GM20000 (cell line): Measurements from ENCODE around the gene MYOC.
"Not testable (repeated sequence)": the region's sequence is repeated elsewhere in the genome, so short reads cannot be mapped to it uniquely, and the experiment has no call there.

ENCODE experiments used
- DNase-seq: peaks from one replicate; pipeline ENCODE4 v3.0.0; 2012; ENCODE audit warnings: low spot score
- CTCF ChIP-seq: IDR thresholded peaks from 2 replicates; pipeline ENCODE4 v1.5.1; 2012; ENCODE audit warnings: mild to moderate bottlenecking, control low read depth; ENCODE audit errors: extremely low read depth, missing control alignments

MYOC gene

GRCh38 chr1:171616586-171616985, 35.9 kb downstream of the MYOC start:
- no peak for DNase-seq
- no peak for TF ChIP-seq CTCF

GRCh38 chr1:171615122-171615906, 37.2 kb downstream of the MYOC start:
- not testable (repeated sequence) for DNase-seq

GRCh38 chr1:171613282-171613681, 39.2 kb downstream of the MYOC start:
- no peak for TF ChIP-seq CTCF
- no peak for DNase-seq

- TF ChIP-seq CTCF = no peak
- DNase-seq = no peak
Measured at GRCh38 chr1:171611306-171611705, 41.2 kb downstream of the MYOC start.

- TF ChIP-seq CTCF = no peak
- no peak for DNase-seq
Measured at GRCh38 chr1:171610385-171610784, 42.1 kb downstream of the MYOC start.

GRCh38 chr1:171606402-171606941, 46.0 kb downstream of the MYOC start:
- no peak for DNase-seq
- TF ChIP-seq CTCF = no peak

GRCh38 chr1:171603042-171603441, 49.4 kb downstream of the MYOC start:
- DNase-seq = not testable (repeated sequence)

- no peak for TF ChIP-seq CTCF
- DNase-seq = no peak
Measured at GRCh38 chr1:171600862-171601261, 51.6 kb downstream of the MYOC start.

GRCh38 chr1:171600310-171600709, 52.2 kb downstream of the MYOC start:
- DNase-seq = not testable (repeated sequence)
